ENCODE measurements around the gene LBHD2.
"Not testable (repeated sequence)": the region's sequence is repeated elsewhere in the genome, so short reads cannot be mapped to it uniquely, and the experiment has no call there.

LBHD2 gene

DNA sequence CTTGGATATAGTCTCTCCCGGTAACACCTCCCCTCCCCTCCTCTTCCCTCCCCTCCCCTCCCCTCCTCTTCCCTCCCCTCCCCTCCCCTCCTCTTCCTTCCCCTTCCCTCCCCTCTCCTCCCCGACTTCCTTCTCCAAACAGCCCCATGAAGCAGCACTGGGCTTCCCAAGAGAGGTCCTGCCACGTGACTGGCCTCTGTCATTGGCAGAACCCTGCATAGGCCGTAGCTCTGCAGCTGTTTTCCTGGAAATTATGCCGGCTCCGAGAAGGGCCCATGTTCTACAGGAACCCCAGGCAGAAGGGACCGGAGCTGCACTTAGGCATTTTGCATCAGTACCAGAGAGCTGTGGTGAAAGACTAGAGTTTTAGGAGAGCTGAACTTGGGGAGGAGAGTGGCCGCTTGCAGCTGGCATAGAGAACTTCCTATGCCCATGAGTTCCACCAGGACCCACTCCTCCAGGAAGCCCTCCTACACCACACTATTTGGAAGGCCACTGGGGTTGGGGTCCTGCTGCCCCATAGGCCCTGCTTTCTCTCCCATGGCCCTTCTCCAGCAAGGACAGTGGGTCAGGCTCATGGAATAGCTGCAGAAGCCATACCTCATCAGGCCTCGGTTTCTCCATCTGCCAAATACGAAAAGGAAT lies 34.1 kb downstream of the LBHD2 start:
- H3K4me3 ChIP-seq (replicated peaks; ENCODE audit: low read depth, low read length) = no peak overlapping the region
- TF ChIP-seq, protein P1, sequence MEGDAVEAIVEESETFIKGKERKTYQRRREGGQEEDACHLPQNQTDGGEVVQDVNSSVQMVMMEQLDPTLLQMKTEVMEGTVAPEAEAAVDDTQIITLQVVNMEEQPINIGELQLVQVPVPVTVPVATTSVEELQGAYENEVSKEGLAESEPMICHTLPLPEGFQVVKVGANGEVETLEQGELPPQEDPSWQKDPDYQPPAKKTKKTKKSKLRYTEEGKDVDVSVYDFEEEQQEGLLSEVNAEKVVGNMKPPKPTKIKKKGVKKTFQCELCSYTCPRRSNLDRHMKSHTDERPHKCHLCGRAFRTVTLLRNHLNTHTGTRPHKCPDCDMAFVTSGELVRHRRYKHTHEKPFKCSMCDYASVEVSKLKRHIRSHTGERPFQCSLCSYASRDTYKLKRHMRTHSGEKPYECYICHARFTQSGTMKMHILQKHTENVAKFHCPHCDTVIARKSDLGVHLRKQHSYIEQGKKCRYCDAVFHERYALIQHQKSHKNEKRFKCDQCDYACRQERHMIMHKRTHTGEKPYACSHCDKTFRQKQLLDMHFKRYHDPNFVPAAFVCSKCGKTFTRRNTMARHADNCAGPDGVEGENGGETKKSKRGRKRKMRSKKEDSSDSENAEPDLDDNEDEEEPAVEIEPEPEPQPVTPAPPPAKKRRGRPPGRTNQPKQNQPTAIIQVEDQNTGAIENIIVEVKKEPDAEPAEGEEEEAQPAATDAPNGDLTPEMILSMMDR (IDR thresholded peaks at IDR 0.05; ENCODE audit: low read length, missing control alignments) = no peak
- DNase-seq (ENCODE audit: low read depth) = peak; percentile 64

DNA sequence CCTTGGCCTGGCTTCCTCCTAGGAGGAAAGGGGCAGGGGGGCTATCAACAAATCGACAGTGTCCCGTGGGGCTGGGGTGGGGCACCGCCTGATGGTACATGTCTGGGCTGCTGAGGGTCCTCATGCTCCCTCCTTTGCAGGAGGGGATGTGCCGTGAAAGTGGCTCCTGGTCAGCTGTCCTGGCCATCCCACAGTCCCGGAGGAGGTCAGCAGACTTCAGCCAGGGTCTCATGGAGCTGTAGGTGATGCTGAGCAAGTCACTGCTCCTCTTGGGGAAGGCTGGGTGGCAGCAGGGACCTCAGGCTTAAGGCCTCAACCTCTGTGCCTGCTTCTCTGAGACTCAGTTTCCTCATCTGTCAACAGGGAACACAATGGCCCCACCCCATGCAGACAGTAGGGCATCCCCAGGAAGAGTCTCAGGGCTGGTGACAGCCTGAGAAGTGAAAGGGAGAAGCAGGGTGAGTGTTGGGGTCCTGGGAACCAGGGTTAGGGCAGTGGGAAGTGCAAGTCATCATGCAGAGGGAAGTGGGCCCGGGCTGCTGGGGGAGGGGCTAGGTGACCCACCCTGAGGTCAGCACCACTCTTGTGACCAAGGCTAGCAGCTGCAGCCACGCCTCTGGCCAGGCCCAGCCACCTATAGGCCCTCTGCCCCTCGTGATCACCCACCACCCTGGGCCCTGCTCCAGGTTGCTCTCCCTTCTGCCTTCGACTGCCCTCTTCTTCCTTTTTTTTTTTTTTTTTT lies 34.8 kb downstream of the LBHD2 start:
- no peak for DNase-seq (ENCODE audit: low read depth)
- TF ChIP-seq, protein P1 (IDR thresholded peaks at IDR 0.05; ENCODE audit: low read length, missing control alignments) = no peak
- no peak overlapping the region for H3K4me3 ChIP-seq (replicated peaks; ENCODE audit: low read depth, low read length)

DNA sequence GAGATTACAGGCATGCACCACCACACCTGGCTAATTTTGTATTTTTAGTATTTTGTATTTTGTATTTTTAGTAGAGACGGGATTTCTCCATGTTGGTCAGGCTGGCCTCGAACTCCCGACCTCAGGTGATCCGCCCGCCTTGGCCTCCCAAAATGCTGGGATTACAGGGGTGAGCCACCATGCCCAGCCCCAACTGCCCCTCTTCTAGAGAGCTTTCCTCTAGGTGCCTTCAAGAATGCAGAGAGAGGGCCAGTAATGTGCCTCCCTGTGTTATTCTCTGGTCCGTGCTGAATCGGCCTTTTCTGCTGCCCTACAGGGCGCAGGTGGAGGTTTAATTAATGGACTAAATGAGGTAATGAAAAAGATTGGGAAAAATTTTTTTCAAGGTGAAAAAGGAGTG lies 35.5 kb downstream of the LBHD2 start:
- not testable (repeated sequence) for DNase-seq (ENCODE audit: low read depth); H3K4me3 ChIP-seq (replicated peaks; ENCODE audit: low read depth, low read length)

DNA sequence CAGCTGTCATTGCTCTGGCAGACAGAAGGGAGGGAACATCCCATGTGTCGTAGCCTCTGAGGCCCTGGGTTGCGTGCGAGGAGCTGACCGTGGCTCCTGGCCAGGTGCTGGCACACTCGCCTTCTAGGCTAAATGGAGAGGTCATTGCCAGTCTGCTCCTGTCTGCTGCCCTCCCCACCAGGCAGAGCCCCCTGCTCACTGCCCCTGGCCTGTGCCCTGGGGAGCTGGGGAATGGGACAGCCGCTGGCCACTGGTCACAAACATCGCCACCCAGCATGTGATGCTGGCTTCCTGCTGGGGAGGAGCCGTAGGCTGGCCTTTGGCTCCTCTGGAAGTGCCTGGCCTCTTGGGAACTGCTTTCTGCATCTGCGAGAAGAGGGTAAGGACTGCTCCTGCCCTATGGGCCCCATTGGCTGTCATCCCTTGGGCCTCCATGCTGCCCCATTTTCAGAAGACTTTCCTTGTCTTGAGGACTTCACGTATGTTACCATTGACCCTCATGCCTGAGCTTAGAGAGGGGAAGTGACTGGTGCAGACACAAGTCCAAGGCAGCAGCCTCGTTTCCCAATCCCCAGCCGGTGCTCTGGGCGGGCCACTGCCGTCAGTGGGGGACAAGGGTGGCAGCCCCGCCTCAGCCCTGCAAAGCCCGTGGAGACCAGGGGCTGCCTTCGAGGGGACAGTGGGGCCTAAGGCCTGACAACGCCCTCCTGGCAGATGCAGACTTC lies 37.3 kb downstream of the LBHD2 start:
- H3K4me3 ChIP-seq (replicated peaks; ENCODE audit: low read depth, low read length) = no peak overlapping the region
- DNase-seq (ENCODE audit: low read depth) = peak; percentile 65
- TF ChIP-seq, protein P1 (IDR thresholded peaks at IDR 0.05; ENCODE audit: low read length, missing control alignments) = no peak

DNA sequence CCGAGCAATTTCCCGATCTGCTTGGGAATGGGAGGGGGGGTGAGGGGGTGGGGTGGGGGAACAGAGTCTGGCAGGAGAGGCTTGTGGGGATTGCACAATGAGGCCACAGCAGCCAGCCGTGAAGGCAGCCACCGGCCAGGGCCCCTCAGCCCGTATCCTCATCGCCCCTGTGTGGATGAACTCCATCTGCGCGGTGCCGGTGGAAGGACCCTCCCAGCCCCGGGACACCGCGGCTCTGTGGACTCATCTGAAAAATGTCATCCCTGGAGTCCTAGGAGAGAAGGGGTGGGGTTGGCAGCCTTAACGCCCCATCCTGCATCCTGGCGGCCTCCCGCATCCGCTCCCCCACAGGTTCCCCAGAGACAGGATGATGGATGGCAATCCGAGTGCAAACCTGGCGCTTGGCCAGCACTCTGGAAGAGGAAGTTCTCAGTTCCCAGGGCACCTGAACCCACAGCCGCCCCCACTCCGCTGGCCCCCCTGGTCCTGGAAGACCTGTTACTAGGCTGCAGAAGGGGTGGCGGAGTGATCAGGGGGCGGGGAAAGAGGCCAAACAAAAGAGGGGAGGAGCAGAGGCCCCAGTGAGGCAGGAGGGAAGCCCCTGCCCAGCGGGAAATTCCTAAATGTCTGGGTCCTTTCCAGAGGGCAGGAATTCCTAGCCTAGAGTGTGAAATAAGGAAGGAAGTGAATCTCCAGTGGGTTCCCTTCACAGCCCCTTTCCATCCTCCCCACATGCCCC lies 38.0 kb downstream of the LBHD2 start:
- TF ChIP-seq, protein P1 (IDR thresholded peaks at IDR 0.05; ENCODE audit: low read length, missing control alignments) = no peak
- peak; percentile 92 for DNase-seq (ENCODE audit: low read depth)
- peak overlapping the region; percentile 22 for H3K4me3 ChIP-seq (replicated peaks; ENCODE audit: low read depth, low read length)

DNA sequence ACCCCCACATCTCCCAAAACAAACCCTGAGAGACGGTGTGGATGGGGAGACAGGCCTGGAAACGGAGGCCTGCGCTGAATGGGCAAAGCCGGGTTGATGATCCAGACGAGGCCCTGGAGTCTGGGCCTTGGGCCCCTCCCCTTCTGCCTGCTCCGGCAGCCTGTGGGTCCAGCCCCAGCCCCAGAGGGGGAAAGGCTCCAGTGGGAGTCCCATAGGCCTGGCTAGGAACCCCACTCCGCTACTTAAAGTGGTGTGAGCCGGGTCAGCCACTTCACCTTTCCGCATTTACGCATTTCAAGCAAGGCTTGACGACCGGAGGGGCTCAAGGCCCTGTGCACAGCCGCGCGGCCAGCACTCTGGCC lies 38.6 kb downstream of the LBHD2 start:
- TF ChIP-seq, protein P1 (IDR thresholded peaks at IDR 0.05; ENCODE audit: low read length, missing control alignments) = no peak
- DNase-seq (ENCODE audit: low read depth) = no peak
- H3K4me3 ChIP-seq (replicated peaks; ENCODE audit: low read depth, low read length) = peak overlapping the region; percentile 22

Measured in fibroblast of pulmonary artery (primary cell).